GM23338 (cell line): ENCODE data around the gene MVB12B.

Experiments
- CREB1 ChIP-seq: fragments of 250-450 bp; sonication (Bioruptor Pico); IDR thresholded peaks from 2 replicates; pipeline ENCODE4 v1.5.0; 2020; ENCODE audit warnings: low read depth, mild to moderate bottlenecking, moderate library complexity
- CTCF ChIP-seq, 2 experiments: fragments of 200-600 bp in 1 of 2; sonication (generic) in 1 of 2; conservative IDR thresholded peaks; 2 replicates each; pipeline versions ENCODE4 v1.5.1 to v1.6.1; 2016 to 2017; ENCODE audit warnings: antibody characterized with exemption in 2 of 2, low read depth in 2 of 2, mild to moderate bottlenecking in 2 of 2, moderate library complexity in 1 of 2
- EZH2 ChIP-seq: fragments of 200-600 bp; sonication (generic); IDR thresholded peaks from one replicate; pipeline ENCODE4 v1.8.0; 2017; ENCODE audit warnings: antibody characterized with exemption, mild to moderate bottlenecking, low read depth; ENCODE audit not compliant: unreplicated experiment
- EZH2phosphoT487 ChIP-seq: fragments of 200-600 bp; sonication (generic); IDR thresholded peaks from one replicate; pipeline ENCODE4 v1.8.1; 2018; ENCODE audit warnings: antibody characterized with exemption; ENCODE audit not compliant: unreplicated experiment
- JUNB ChIP-seq: IDR thresholded peaks from one replicate; pipeline ENCODE4 v1.6.1; 2016; ENCODE audit warnings: antibody characterized with exemption; ENCODE audit not compliant: unreplicated experiment
- REST ChIP-seq: IDR thresholded peaks from one replicate; pipeline ENCODE4 v1.6.1; 2018; ENCODE audit warnings: antibody characterized with exemption; ENCODE audit not compliant: unreplicated experiment
- STAT1 ChIP-seq: IDR thresholded peaks from one replicate; pipeline ENCODE4 v1.6.1; 2016; ENCODE audit warnings: antibody characterized with exemption; ENCODE audit not compliant: unreplicated experiment

GRCh38 chr9:126450668-126451205 is 124.1 kb downstream of the MVB12B start:
- TF ChIP-seq STAT1, result no peak
- peak in 1 of 2 experiments; percentile 24; a peak in 2 of 4 replicates for TF ChIP-seq CTCF (conservative IDR thresholded peaks at IDR 0.05; ENCODE audit: low read depth in 2 of 2)
- TF ChIP-seq EZH2, result no peak
- no peak for TF ChIP-seq REST
- TF ChIP-seq EZH2phosphoT487, result no peak
- no peak for TF ChIP-seq CREB1
- TF ChIP-seq JUNB, result no peak
